Measurements from ENCODE around the gene LHFPL6. TPM values are rescaled to one million over a fixed set of nuclear protein-coding genes. Genes with fewer than 3 reads are reported as not detected.

LHFPL6 gene
- 31.8 and 69.2 TPM in 2 replicates for total RNA-seq

DNA sequence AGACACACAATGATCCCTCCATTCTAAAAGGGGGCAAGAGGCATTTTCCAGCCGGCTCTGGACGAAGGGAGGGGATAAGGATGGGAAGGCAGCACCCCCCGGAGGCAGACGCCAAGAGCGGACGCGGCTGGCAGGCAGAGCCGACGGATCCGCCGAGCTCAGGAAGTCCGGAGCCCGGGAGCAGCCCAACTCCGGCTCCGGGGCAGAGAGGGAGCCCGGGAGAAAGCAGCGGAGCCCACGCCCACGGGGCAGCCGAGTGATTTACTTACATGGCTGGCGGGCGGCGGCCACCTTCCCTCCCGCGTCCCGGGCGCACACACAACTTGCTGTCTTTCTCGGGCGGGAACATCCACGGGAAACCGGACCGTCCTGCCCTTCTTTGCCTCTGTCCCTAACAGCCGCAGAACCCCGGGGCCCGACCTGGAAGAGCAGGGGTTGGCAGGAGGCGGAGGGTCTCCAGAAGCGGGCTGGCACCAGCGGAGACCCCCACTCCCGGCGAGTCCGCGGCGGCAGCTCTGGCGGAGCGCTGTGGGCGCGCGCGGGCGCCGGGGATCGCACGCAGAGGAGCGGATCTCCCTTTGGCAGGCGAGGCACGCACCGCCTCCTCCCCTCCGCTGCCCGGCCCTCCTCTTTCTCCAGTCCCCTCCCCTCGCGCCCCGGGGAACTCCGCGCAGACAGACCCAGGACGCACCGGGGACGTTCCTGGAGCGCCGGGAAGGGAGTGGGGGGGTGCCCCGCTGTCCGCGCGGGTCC lies at the start of gene LHFPL6:
Gene LHFPL6 (minus strand): TSS at position 580 of the 753 bp plus-strand sequence.
- DNase-seq (ENCODE audit: low read depth in 2 of 2): peak; percentile 50 to 80

DNA sequence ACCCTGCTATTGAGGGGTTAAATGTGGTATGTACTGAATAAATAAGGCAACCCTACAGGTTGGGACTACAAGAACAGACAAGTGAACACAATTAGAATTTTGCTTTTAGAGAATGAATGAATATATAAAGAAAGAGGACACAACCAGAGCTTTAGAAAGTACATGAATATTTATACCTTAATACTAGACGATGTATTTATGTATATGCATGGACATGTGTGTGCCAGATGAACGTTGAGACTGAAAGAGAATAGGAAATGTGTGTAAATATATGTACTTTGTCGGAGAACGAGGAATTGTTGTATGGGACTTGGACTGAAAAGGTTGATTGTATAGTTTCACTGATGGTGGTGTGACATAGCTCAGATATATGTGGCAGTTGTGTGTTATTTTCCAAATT lies 43.1 kb upstream of the LHFPL6 start:
- no peak for DNase-seq (ENCODE audit: low read depth in 2 of 2)

DNA sequence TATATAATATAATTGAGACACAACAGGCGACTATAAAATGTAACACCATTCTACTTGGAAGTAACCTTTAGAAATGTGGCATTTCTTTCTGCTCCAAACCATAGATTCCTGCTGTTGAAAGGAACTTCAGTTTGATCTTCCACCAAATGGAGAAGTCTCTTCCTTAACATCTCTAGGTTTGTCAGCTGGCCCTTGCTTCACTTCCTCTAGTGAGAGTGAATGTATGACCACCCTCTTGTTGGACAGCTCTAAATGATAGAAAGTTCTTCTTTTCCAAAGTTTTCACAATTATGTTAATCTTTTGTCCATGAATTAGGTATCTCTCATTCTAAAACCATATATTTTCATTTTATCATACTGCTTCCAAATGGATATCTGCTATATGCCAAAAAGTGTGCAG lies 38.7 kb upstream of the LHFPL6 start:
- DNase-seq (ENCODE audit: low read depth in 2 of 2): no peak

DNA sequence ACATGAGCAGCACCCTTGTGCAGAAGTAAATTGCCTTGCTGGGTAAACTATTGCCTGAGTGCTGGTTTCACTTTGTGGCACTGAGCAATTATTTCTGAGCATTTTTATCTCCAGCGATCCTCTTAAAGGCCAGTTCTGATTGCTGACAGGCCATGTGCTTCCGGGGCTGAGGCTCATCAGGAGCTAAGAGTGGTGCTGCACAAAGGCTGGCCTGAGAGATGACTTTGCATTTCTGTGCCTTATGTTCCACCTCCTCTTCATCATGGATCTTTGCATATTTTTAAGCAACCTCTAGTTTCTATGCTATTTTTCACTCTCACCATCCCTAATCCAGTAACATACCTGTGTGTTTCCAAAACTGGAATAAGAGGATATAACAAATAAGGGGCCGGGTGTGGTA lies 34.9 kb upstream of the LHFPL6 start:
- no peak for DNase-seq (ENCODE audit: low read depth in 2 of 2)

DNA sequence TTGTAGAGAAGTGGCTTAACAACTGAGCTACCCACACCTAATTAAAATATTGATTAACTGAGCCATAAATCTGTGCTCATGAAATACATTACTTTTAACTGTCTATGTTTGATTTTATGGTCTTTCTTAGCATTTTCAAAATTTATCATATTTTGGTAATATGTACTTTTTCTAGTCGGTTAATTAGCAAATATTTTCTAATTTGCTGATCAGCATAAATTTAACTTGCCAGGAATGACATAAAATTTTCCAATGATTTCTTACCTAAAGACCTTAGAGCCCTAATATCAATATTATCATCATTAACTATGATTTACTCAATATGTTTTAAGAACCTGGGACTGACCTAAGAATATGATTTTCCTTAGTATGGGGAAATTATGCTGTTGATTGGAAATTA lies 32.6 kb upstream of the LHFPL6 start:
- DNase-seq (ENCODE audit: low read depth in 2 of 2): no peak

DNA sequence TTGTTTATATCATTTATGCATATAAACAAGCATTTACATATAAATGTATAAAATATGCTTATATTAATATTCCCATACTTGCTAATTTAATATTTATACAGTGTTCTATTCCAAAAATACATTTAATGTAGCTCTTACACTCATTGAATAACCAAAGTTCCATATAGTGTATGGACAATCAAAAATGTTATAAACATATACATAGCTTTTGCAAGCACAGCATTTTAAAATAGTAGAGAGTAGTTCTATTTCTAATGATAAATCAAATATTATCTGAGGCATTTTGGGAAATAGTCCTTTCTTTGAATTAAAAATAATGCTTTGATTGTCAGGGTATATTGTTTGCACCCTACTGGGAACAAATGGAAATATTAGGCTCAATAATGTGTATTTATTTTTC lies 30.0 kb upstream of the LHFPL6 start:
- no peak for DNase-seq (ENCODE audit: low read depth in 2 of 2)

DNA sequence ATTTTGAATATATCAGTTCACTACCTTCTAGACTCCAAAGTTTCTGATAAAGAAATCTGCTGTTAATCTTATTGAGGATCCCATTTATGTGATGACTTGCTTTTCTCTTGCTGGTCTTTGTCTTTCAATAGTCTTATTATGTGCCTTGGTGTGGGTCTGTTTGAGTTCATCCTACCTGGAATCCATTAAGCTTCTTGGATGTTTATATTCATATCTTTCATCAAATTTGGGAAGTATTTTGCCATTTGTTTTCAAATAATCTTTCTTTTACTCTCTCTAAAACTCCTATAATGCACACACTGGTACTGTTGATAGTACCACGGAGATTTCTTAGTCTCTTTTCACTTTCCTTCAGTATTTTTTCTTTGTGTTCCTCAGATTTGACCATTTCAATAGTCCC lies 28.3 kb upstream of the LHFPL6 start:
- no peak for DNase-seq (ENCODE audit: low read depth in 2 of 2)

DNA sequence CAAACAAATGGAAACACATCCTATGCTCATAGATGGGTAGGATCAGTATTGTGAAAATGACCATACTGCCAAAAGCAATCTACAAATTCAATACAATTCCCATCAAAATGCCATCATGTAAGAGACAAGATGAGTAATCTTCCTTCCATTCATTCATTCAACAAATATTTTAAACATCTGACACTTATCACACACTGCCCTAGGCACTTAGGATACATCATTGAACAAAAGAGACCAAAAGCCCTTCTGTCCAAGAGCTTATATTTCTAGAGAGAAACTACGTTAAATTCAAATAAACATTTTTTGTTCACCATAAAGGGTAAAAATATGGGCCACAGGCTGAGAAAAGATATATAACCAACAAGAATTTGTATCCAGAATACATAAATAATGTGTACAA lies 20.5 kb upstream of the LHFPL6 start:
- DNase-seq (ENCODE audit: low read depth in 2 of 2): no peak

DNA sequence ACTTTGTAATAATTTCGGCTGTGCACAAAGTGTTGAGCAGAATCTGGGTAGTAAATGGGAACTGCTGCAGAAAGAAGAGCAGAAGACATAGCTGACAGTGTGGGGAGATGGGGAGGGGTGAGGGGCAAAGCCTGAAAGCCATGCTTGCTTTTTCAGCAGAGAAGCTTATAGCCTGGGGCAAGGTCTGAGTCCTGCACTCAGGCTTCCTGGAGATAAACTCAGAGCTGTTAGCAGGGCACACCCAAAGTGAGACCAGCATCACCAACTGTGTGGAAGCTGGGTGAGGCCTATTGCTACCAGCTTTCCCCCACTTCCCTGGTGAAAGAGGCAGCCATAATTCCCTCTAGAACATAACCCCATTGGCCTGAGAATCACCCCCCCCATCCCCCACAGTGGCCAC lies 15.6 kb upstream of the LHFPL6 start:
- no peak for DNase-seq (ENCODE audit: low read depth in 2 of 2)

DNA sequence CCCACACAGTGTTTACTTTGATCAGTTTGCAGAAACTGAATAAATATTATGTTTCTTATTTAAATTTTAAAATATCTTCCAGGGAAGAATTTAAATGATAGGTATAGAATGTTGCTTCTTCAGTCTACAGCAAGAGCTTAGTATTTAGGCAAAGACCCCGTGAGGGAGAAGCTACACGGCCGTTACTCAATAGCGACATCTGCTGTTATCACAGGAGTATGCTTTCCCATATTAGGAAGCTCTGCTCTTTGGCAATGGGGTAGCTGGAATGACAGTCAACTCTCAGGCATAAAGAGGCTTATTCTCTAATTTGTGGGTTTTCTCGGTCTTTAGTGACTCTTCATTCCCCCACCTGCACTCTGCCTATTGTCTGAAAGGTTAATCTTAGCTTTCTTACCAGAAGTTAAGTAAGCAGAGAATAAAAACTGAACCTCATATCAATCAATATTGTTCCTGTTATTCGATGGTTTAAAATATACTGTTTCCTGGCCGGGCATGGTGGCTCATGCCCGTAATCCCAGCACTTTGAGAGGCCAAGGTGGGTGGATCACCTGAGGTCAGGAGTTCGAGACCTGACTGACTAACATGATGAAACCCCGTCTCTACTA lies 13.2 kb upstream of the LHFPL6 start:
- DNase-seq (ENCODE audit: low read depth in 2 of 2): peak; percentile 63 to 75

DNA sequence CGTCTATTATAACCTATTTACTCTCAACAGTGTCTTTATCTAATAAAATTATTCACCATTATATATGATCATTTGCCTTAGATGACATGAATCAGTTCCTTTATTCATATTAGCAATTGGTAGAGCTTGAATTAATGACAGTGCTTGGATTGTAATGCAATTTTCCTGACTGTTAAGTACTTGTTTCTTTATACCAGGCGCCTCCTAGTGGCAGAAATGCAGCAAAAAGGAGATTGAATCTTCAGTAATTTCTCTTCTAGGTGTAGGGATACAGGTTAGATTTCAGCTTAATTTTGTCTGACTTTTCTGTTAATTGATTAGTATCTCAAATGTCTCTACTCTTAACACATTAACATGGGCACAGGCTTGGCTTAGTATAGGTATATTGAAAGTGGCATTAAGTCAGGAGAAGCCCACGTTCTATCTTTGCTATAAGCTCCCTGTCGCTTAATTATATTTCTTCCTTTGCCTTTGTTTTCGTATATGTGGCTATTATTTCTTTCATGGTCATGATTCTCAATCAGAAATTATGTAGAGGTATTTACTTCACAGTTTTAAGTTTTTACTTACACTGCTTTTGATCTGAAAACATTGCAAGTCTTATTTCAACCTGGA lies 9.1 kb upstream of the LHFPL6 start:
- DNase-seq (ENCODE audit: low read depth in 2 of 2): peak; percentile 69 to 82

DNA sequence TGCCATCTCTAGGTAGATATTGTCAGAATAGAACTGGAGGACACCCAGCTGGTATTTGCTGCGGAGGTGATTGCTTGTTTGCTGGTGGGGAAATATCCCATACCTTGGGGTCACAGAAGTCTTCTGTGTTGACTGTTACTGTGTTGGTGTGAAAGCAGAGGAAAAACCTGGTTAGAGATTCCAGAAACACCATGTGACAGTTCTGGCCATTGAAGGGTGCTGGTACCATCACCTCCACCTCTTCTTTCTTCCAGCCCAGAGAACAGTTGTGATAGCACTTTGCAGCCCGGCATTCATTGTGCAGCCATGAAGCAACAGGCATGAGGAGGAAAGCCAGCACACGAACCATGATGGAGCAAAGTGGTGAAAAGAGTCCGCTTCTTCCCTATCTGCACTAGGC lies 4.9 kb upstream of the LHFPL6 start:
- no peak for DNase-seq (ENCODE audit: low read depth in 2 of 2)

DNA sequence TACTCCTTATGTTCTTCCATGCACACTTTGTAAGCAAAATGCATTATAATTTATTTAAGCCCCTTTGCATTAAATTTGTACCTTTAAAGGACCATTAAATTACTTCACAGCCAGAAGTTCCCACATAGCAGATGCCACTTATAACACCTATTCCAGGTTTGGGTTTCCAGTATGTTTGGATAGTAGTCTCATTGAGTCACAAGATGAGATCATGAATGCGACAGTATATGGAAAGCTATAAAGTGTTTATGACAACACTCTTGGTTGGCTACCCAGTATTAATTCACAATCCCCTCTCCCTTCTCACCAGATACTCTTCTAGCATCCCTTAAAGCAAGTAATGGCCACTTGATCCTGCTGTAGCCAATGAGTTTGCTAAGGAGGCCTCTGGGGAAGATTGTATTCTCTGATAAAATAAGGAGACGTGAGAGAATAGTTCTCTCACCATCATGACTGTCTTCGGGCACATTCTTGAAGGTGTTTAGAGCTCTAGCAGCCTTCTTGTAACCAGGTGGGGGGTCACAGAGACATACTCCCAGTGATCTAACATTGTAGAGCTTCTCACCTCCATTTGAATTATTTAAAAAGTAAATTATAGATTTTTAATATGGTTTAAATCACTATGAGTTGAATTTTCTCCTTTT lies 2.8 kb upstream of the LHFPL6 start:
- DNase-seq (ENCODE audit: low read depth in 2 of 2): no peak

DNA sequence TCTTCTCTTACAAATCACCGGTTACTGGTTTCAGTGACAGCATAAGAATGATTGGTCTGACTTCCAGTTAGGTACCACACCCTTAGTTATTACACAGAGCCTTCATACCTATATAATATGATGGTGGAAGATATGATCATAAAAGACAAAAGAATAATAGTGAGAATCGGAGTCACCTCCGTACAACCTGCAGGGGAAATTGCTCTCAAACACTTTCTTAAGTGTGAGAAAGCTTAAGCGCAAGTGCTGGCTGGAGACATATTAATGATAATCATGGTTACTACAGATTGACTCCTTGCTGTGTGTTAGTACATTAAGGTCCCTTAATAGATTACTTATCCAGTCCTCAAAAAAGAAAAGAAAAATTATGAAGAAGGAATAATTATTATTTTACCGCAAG lies 1.8 kb upstream of the LHFPL6 start:
- DNase-seq (ENCODE audit: low read depth in 2 of 2): no peak

DNA sequence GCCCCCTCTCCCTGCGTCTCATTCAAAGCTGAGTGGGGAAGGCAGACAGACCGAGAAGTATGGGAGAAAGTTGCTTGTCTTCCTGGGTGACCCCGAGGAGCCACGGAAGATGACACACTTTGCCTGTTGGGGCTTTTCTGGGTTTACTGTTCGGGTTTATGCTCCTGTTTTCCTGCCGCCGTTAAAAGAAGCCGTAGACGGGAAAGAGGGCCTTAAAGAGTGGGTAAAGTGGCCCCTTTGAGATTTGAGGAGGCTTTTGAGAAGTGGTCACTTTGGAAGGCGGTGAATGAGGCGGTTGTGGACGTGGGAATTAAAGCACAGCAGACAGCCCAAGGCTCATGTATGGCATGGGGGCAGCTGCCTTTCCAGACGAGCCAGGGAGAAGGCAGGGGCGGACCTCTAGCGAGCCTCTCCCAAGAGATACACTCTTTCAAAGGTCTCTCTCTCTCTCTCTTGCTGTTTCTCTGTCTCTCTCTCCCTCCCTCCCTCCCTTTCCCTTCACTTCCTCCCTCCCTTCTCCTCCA lies 493 bp upstream of the LHFPL6 start:
- peak in 1 of 2 donors; percentile 7 for DNase-seq (ENCODE audit: low read depth in 2 of 2)

DNA sequence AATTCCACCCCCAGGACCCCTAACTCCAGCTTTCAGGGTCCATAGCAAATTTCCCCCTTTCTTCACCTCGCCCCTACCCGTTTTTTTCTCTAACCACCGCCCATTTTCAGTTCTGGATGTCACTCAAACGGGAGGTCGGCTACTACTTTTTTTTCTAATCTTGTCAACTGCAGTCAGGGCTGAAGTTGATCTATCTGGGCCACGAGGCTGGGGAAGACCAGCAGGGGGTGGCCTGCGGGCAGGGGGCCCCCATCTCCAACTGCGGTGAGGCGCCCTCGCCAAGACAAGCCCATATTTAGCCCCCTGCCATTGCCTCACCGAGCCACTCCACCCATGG lies 748 bp downstream of the LHFPL6 start:
- no peak for DNase-seq (ENCODE audit: low read depth in 2 of 2)

DNA sequence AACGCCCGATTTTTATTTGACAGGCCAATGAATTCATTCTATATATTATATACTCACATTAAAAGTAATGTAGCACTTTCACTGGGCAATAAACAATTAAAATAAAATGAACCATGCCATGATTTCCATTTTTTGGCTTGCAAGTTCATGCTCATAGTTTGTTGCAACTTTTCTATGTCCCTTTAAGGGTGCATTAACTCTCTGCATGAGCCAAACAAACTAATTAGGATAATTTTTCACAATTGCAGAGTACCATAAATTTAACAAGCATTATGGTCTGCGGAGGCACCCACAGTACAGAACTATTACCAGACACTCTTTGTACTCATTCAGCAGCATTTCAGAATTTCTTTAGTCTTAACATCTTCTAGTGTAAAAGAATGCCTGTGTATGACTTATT lies 1.4 kb downstream of the LHFPL6 start:
- DNase-seq (ENCODE audit: low read depth in 2 of 2): no peak

DNA sequence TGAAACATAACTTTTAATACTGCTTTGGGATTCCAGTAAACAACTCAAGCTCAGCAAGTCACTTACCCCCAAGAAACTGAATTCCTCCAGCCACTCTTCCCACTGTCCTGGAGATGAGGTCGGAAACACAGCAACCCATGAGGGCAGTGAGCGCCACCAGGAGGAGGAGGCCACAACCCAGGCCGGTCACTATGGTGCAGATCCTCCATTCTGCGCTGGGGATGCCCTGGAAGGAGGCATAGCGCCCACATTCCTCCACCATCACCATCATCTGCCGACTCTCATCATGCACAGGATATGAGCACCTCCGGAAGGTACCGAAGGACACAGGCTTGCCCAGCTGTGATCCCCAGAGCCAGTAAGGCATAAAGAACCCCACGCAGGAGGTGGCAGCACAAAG lies 2.2 kb downstream of the LHFPL6 start:
- DNase-seq (ENCODE audit: low read depth in 2 of 2): no peak

DNA sequence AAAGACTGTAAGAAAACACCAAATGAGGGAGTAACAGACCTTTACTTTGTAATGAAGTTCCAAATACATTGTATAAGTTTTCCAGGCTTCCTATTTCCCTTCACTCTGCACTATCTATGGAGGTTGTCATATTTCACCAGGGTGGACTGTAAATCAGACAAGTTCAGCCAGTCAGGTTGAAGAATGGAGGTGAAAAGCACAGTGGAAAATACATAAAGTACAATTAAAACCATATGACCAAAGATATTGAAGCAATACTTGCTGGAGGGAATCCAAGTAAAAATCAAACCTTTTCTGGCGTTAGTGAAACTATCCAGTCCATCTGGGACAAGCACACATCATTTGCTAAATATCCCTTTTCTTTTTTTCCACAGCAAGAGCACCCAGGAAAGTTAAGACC lies 3.2 kb downstream of the LHFPL6 start:
- no peak for DNase-seq (ENCODE audit: low read depth in 2 of 2)

DNA sequence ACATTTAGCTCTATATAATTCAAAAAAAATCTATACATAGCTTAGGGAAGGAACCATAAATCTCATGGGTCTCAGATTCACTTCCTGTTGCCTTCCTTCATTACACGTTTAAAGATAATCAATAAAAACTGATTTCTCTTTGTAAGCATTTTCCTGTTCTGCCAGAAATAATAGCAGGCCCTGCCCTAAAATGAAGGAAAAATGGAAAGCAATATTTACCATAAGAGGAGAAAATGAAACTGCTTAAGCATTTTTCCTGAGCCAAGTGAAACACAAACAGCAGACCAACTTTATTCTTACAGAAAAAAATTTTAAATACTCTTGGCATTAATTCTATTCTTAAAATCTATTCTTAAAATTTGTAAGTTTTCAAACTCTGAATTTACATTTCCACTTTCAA lies 4.0 kb downstream of the LHFPL6 start:
- DNase-seq (ENCODE audit: low read depth in 2 of 2): no peak

DNA sequence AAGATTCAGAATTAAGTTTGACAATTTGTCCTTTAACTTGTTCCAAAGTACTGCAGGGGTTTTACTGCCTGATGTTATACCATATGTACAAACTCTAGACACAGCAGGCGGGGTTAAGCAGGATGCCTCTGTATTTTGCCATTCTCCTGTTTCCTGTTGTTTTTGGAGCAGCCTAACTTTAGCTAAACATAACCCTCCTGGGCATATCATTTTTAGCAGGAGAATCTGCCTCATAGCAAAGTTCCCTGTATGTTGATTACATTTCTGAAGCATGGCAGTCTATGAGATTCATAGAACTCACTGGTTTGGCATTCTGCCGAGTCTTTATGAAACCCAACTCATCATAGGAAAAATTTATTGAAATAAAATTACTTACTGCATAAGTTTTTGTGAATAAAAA lies 5.2 kb downstream of the LHFPL6 start:
- DNase-seq (ENCODE audit: low read depth in 2 of 2): peak; percentile 83 to 85

DNA sequence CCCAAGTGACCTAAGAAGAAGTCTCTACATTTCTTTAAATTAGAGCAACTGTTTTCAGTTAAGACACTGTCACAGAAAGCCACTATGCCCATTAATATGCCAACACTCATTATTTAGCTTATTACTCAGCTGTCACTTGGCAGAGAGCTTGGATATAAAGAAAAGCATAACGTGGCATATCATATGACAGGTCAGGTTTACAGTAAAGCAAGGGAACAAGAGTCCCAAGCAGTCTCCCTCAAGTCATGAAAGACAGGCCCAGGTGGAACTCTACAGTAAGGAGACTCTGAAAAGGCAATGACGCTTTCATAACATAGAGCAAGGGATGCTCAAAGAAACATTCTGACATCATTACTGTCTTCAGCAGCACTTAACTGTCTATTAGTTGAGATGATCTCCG lies 6.3 kb downstream of the LHFPL6 start:
- peak in 1 of 2 donors; percentile 28 for DNase-seq (ENCODE audit: low read depth in 2 of 2)
